Right lobe of liver (tissue), 4 donors: Measurements from ENCODE around the gene CLCN1.

Source experiments
- CTCF ChIP-seq, 4 donors: fragments of 200-600 bp in 3 of 4; fragments of 450-650 bp in 1 of 4; IDR thresholded peaks; one replicate each; pipeline versions ENCODE4 v1.5.1 to v1.8.0; 2016 to 2022; ENCODE audit warnings: antibody characterized with exemption in 4 of 4, mild to moderate bottlenecking in 2 of 4
- POLR2A ChIP-seq: fragments of 450-650 bp; IDR thresholded peaks from one replicate; pipeline ENCODE4 v1.6.1; 2017; ENCODE audit warnings: antibody characterized with exemption, mild to moderate bottlenecking
- donor health status: DM: no; HTN: no; CAD: no.
- donor health status: DM: no; HTN: no; CAD: no.
- donor health status: DM: no; HTN: yes; CAD: no.

- TF ChIP-seq CTCF (IDR thresholded peaks at IDR 0.05) = no peak
- no peak for TF ChIP-seq POLR2A
These were observed 18.3 kb downstream of the CLCN1 start for GRCh38 chr7:143334244-143334643.
